Esophagus mucosa (tissue), 1 donor: ENCODE data around the gene GOLGA1. TPM values are rescaled to one million over a fixed set of nuclear protein-coding genes. Genes with fewer than 3 reads are reported as not detected.

Experiments used
- ATAC-seq: fragments of 200-7000 bp; cut with Tn5 transposase; one replicate; pipeline ENCODE4 v1.9.1; 2020
- total RNA-seq: library from RNA; stranded (reverse); gene quantifications from one replicate; pipeline ENCODE4 v1.2.4, GENCODE V29; 2023
- donor health status: DM: yes; HTN: yes; CAD: no.

GOLGA1 gene
- total RNA-seq, 1 donor from 2014 or later = 17.6 TPM

- no peak for ATAC-seq
Measured at GRCh38 chr9:124882231-124882630, 58.7 kb downstream of the GOLGA1 start.

GRCh38 chr9:124881138-124881743 is 59.6 kb downstream of the GOLGA1 start:
- no peak for ATAC-seq

- ATAC-seq = no peak
Measured at GRCh38 chr9:124880501-124880900, 60.4 kb downstream of the GOLGA1 start.

GRCh38 chr9:124879226-124879625 is 61.7 kb downstream of the GOLGA1 start:
- ATAC-seq = no peak

- no peak for ATAC-seq
Measured at GRCh38 chr9:124878518-124878917, 62.4 kb downstream of the GOLGA1 start.

GRCh38 chr9:124878021-124878420 is 62.9 kb downstream of the GOLGA1 start:
- no peak for ATAC-seq

- ATAC-seq = no peak
Measured at GRCh38 chr9:124877021-124877782, 63.7 kb downstream of the GOLGA1 start.

- ATAC-seq = no peak
Measured at GRCh38 chr9:124875501-124875900, 65.4 kb downstream of the GOLGA1 start.

GRCh38 chr9:124873664-124874063 is 67.2 kb downstream of the GOLGA1 start:
- peak; percentile 60 for ATAC-seq

- no peak for ATAC-seq
Measured at GRCh38 chr9:124871156-124871561, 69.7 kb downstream of the GOLGA1 start.

- ATAC-seq = no peak
Measured at GRCh38 chr9:124870723-124871122, 70.2 kb downstream of the GOLGA1 start.

- ATAC-seq = peak; percentile 26
Measured at GRCh38 chr9:124869986-124870560, 70.8 kb downstream of the GOLGA1 start.

- ATAC-seq = peak; percentile 36
Measured at GRCh38 chr9:124869466-124869985, 71.4 kb downstream of the GOLGA1 start.

- ATAC-seq = peak; percentile 86
Measured at GRCh38 chr9:124868511-124869465, 72.1 kb downstream of the GOLGA1 start.

- peak; percentile 62 for ATAC-seq
Measured at GRCh38 chr9:124863371-124863871, 77.5 kb downstream of the GOLGA1 start.

GRCh38 chr9:124861342-124862229 is 79.3 kb downstream of the GOLGA1 start, which contains the start of the genes ARPC5L and RPL35:
ARPC5L (plus strand) TSS chr9:124862130; CDS start chr9:124869291, 7,161 bp downstream.
RPL35 (minus strand) TSS chr9:124861957; CDS start chr9:124861912, 45 bp downstream.
- ATAC-seq = peak; percentile 92

- ATAC-seq = no peak
Measured at GRCh38 chr9:124860582-124861341, 80.1 kb downstream of the GOLGA1 start.

- no peak for ATAC-seq
Measured at GRCh38 chr9:124859803-124860581, 80.9 kb downstream of the GOLGA1 start.
